Muscle of leg (tissue), 11 donors: ENCODE measurements around the gene FAM83F. TPM values are rescaled to one million over a fixed set of nuclear protein-coding genes. Genes with fewer than 3 reads are reported as not detected.

ENCODE experiments used
- DNase-seq: peaks from one replicate; pipeline ENCODE4 v3.0.0; 2013
- H3K27ac ChIP-seq: one replicate; pipeline ENCODE4 v1.5.1; 2013; ENCODE audit warnings: mild to moderate bottlenecking, low read length, control low read depth
- H3K27me3 ChIP-seq: one replicate; pipeline ENCODE4 v1.6.1; 2013; ENCODE audit warnings: low read length; ENCODE audit not compliant: control insufficient read depth, insufficient read depth
- H3K36me3 ChIP-seq: one replicate; pipeline ENCODE4 v1.6.1; 2013; ENCODE audit warnings: low read length; ENCODE audit not compliant: control insufficient read depth, insufficient read depth
- H3K4me1 ChIP-seq: one replicate; pipeline ENCODE4 v1.6.1; 2013; ENCODE audit warnings: low read length; ENCODE audit not compliant: control insufficient read depth, insufficient read depth
- H3K4me3 ChIP-seq: one replicate; pipeline ENCODE4 v1.5.1; 2013; ENCODE audit warnings: low read length, control low read depth
- H3K9me3 ChIP-seq: replicated peaks from 2 replicates; pipeline ENCODE4 v1.6.1; 2013; ENCODE audit warnings: low read depth, low read length; ENCODE audit not compliant: control insufficient read depth
- WGBS: methylation state at CpG from one replicate; pipeline ENCODE4 v1.1.5; 2013; ENCODE audit warnings: missing lambda C conversion rate; ENCODE audit not compliant: insufficient coverage; 5-methylcytosine and 5-hydroxymethylcytosine counted together
- polyA plus RNA-seq, 8 donors: library from polyadenylated mRNA; unstranded; fragments of 120-200 nt; gene quantifications; one replicate each; pipeline versions ENCODE4 v1.2.1 to v1.2.3, GENCODE V29; 2013; ENCODE audit warnings: inconsistent platforms in 1 of 8, low replicate concordance in 1 of 8; ENCODE audit not compliant: insufficient read length in 8 of 8, insufficient read depth in 1 of 8
- total RNA-seq: library from RNA; stranded (reverse); fragments of 120-200 nt; gene quantifications from one replicate; pipeline ENCODE4 v1.2.4, GENCODE V29; 2013

Gene FAM83F
- total and polyA plus RNA-seq, 9 donors, result 0.06 to 0.82 (median 0.27) TPM

DNA sequence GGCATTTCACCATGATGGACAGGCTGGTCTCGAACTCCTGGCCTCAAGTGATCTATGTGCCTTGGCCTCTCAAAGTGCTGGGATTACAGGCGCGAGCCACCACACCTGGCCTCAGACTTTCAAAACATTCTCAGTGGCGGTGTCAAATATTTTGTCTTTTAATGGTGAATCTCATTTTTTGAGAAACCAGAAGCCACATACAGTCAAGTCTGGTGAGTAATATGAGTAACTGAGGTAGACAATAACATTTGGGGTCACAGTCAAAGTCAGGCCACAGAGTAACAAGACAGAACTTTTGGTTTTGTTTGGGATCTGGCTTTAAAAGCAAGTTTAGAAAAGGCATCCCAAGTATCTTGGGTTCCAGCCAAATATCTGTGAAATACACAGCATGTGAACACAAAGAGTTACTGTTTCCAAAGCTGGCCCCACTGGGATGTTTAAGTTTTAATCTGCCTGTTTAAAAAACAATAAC is 40.1 kb upstream of the FAM83F start:
- peaks cover 24% of the 10 kb centered on the region for H3K4me1 ChIP-seq
- H3K9me3 ChIP-seq, result no peaks in the 10 kb centered on the region
- peaks cover 16% of the 10 kb centered on the region for H3K27me3 ChIP-seq
- H3K4me3 ChIP-seq, result no peak overlapping the region
- DNase-seq, result peak; percentile 84
- no peak overlapping the region for H3K27ac ChIP-seq
- WGBS, result 75% methylated on average over 1 of the region's 4 CpGs
- no peaks in the 10 kb centered on the region for H3K36me3 ChIP-seq

- WGBS, result no CpG with 5 or more reads among the region's 2 CpGs
- Histone ChIP-seq H3K4me3 (no peak overlapping the region), H3K27ac (no peak overlapping the region), H3K4me1 (peaks cover 26% of the 10 kb centered on the region), H3K9me3 (no peaks in the 10 kb centered on the region), H3K36me3 (no peaks in the 10 kb centered on the region), H3K27me3 (peaks cover 18% of the 10 kb centered on the region)
- no peak for DNase-seq
These were observed 39.1 kb upstream of the FAM83F start for GRCh38 chr22:39955675-39956074.

- H3K36me3 ChIP-seq, result no peaks in the 10 kb centered on the region
- H3K4me3 ChIP-seq, result no peak overlapping the region
- H3K4me1 ChIP-seq, result peaks cover 26% of the 10 kb centered on the region
- no peaks in the 10 kb centered on the region for H3K9me3 ChIP-seq
- no peak for DNase-seq
- H3K27ac ChIP-seq, result no peak overlapping the region
- H3K27me3 ChIP-seq, result peaks cover 23% of the 10 kb centered on the region
- 52% methylated on average over 6 of the region's 10 CpGs for WGBS
These were observed 37.7 kb upstream of the FAM83F start for GRCh38 chr22:39956932-39957664.

DNA sequence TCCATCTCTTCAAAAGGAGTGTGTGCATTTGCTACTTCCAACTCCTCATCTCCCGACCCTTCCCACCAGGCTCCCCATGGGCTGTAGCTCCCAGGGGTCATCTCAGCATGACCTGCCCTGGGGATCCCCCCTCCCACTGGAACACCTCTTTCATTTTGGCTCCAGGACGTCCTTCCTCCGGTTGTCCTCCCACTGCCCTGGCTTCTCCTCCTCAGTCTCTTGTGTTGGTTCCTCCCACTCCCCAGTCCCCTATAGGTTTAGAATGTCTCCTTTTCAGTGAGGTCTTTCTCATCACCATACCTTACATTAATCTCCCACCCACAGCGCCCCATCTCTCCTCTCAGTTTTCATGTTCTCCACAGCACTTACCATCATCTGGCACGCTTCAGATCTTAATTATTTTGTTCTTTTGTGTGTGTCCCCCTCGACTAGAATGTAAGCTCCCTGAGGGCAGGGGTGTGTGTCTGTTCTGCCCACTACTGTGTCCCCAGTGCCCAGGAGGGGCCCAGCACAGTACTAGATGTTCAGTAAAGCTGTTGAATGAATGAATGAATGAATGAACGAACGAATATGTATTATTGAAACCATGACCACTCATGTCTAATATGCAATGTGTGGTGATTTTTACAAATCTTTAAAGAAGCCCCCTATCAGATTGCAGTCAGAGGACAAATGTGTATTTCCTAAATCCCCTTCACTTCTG is 36.6 kb upstream of the FAM83F start:
- WGBS, result 49% methylated on average over 4 of the region's 8 CpGs
- Histone ChIP-seq H3K4me1 (peaks cover 25% of the 10 kb centered on the region), H3K27ac (no peak overlapping the region), H3K27me3 (peaks cover 23% of the 10 kb centered on the region), H3K36me3 (no peaks in the 10 kb centered on the region), H3K4me3 (no peak overlapping the region), H3K9me3 (no peaks in the 10 kb centered on the region)
- DNase-seq, result no peak

DNA sequence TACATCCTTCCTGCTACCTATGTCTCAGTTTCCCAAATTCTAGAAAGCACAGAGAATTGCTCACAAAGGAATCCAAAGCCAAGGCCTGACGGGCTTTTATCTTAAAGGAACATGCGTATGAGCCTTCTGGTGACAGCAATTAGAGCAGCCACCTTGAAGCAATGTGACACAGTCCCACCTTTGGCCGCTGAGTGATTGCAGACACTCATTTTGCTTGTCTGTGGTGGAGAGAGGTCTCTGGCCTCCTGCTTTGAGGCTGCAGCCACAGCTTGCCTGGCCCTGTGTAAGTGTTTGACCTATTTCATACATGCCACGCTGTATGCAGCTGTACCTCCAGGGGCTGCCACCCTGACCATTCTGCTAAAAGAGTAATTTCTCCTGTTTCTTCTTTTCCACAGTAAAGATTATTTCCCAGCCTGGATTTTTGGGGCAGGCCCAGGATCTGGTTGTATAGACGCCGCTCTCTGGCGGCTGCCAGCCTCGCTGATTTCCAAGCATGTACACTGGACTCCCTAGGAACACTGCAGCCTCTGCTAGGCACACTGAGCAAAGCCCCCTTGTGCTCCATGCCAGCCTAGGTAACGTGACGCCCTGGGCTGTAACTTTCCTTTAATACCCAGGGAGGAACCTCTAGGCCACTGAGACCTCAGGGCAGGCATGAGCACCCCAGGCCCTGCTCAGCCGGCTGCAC is 35.7 kb upstream of the FAM83F start:
- no peak for DNase-seq
- Histone ChIP-seq H3K36me3 (no peaks in the 10 kb centered on the region), H3K4me3 (no peak overlapping the region), H3K4me1 (peaks cover 17% of the 10 kb centered on the region), H3K9me3 (no peaks in the 10 kb centered on the region), H3K27ac (no peak overlapping the region), H3K27me3 (peaks cover 23% of the 10 kb centered on the region)
- 63% methylated on average over 10 of the region's 11 CpGs for WGBS

DNA sequence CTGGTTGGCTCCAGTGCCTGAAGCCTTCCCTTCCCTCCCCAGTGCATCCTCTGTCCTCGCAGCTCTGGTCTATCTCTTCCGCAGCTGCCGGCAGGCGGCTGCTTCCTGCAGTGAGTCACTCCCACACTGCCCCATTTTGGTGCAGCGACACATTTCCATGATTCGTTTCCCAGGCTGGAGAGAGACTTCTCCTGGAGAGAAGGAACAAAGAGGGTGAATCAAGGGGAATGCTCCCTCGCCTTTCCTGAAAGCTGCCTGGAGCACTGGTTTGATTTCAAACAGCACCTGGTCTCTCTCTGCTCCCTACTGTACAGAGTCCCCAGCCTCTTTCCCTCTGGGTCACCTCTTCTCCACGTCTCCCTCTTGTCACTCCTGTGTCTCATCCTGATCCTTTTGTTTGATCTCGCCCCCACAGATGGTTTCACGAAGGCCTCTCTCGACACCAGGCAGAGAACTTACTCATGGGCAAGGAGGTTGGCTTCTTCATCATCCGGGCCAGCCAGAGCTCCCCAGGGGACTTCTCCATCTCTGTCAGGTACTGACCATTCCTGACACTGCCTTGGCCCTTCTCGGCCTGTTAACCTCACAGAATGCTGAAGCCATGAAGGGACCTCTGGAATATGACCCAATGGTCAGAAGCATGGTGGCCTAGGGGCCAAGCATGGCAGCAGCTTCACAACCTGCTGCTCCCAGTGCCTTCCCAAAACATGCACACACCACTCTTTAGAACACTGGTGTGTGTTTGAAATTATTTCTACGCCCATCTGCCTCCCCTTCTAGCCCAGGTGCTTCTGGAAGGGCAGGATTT is 34.9 kb upstream of the FAM83F start, which contains the start of gene TMA7B:
Gene TMA7B (plus strand): TSS at position 758 of the 808 bp plus-strand sequence. CDS start 3,978 bp downstream, outside the sequence.
- Histone ChIP-seq H3K4me1 (peaks cover 12% of the 10 kb centered on the region), H3K9me3 (no peaks in the 10 kb centered on the region), H3K27me3 (peaks cover 26% of the 10 kb centered on the region), H3K36me3 (no peaks in the 10 kb centered on the region), H3K27ac (no peak within 1 kb of the TSS), H3K4me3 (no peak within 1 kb of the TSS)
- DNase-seq, result peak; percentile 57
- WGBS, result 35% methylated on average over 8 of the region's 14 CpGs

DNA sequence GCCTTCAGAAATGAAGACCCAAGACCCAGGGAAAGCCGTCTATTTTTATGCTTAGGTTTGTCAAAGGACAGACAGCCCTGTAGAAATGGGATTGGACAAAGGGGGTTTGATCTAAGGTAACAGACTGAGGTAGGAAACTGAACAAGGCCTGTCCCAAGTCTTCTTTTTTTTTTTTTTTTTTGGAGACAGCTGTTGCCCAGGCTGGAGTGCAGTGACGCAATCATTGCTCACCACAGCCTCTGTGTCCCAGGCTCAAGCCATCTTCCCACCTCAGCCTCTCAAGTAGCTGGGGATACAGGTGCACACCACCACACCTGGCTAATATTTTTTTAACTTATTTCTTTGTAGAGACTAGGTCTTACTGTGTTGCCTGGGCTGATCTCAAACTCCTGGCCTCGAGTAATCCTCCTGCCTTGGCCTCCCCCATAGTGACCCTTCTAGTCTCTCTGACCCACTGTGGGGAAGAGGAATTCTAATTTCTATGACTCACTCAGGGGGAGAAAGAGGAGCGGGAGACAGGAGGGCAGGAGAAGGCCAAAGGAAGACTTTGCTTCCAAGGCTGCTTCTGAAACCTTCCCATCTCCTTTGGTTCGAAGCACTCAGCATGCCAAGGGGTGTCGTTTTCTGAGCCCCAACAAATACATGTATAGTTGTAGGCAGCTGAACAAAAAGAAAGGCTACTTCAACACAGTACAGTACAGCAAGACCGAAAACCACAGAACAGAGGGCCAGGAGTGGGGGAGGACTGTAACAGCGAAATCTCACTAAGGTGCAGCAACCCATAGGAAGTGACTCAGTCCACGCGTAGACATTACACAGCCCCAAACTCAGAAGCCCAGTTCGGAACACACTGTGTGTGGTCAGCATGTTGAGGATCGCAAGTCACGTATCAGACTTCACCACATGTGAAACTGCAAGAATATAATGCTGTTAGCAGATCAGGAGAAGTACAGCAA is 33.7 kb upstream of the FAM83F start:
- Histone ChIP-seq H3K27me3 (peaks cover 26% of the 10 kb centered on the region), H3K36me3 (no peaks in the 10 kb centered on the region), H3K9me3 (no peaks in the 10 kb centered on the region), H3K4me1 (peaks cover 6% of the 10 kb centered on the region), H3K27ac (no peak overlapping the region), H3K4me3 (no peak overlapping the region)
- peak; percentile 34 for DNase-seq
- 51% methylated on average over 5 of the region's 13 CpGs for WGBS

DNA sequence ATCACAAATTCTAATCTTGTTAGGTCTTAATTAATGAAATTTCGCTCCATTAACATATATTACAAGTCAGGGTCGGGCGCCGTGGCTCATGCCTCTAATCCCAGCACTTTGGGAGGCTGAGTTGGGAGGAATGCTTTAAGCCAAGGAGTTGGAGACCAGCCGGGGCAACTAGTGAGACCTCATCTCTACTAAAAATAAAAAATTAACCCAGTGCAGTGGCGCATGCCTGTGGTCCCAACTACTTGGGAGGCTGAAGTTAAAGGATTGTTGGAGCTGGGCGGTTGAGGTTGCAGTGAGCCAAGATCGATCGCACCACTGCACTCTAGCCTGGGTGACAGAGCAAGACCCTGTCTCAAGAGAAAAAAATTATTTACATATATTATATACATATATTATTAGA is 32.7 kb upstream of the FAM83F start:
- H3K27ac ChIP-seq, result no peak overlapping the region
- DNase-seq, result no peak
- no peaks in the 10 kb centered on the region for H3K9me3 ChIP-seq
- H3K36me3 ChIP-seq, result no peaks in the 10 kb centered on the region
- no peak overlapping the region for H3K4me3 ChIP-seq
- no CpG with 5 or more reads among the region's 9 CpGs for WGBS
- H3K4me1 ChIP-seq, result peaks cover 6% of the 10 kb centered on the region
- H3K27me3 ChIP-seq, result peaks cover 25% of the 10 kb centered on the region

- no peak for DNase-seq
- no peaks in the 10 kb centered on the region for H3K36me3 ChIP-seq
- WGBS, result 82% methylated on average over 2 of the region's 5 CpGs
These were observed 29.0 kb upstream of the FAM83F start for GRCh38 chr22:39965748-39966147.

More at GRCh38 chr22:39965748-39966147, 29.0 kb upstream of the FAM83F start:
- Histone ChIP-seq H3K4me1 (no peaks in the 10 kb centered on the region), H3K9me3 (no peaks in the 10 kb centered on the region), H3K4me3 (no peak overlapping the region), H3K27me3 (peaks cover 17% of the 10 kb centered on the region), H3K27ac (no peak overlapping the region)
